Measurements from ENCODE around the gene GJE1.

The GJE1 gene

GRCh38 chr6:142178129-142178528 is 45.4 kb downstream of the GJE1 start:
- TF ChIP-seq, protein P1, sequence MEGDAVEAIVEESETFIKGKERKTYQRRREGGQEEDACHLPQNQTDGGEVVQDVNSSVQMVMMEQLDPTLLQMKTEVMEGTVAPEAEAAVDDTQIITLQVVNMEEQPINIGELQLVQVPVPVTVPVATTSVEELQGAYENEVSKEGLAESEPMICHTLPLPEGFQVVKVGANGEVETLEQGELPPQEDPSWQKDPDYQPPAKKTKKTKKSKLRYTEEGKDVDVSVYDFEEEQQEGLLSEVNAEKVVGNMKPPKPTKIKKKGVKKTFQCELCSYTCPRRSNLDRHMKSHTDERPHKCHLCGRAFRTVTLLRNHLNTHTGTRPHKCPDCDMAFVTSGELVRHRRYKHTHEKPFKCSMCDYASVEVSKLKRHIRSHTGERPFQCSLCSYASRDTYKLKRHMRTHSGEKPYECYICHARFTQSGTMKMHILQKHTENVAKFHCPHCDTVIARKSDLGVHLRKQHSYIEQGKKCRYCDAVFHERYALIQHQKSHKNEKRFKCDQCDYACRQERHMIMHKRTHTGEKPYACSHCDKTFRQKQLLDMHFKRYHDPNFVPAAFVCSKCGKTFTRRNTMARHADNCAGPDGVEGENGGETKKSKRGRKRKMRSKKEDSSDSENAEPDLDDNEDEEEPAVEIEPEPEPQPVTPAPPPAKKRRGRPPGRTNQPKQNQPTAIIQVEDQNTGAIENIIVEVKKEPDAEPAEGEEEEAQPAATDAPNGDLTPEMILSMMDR (IDR thresholded peaks at IDR 0.05; ENCODE audit: insufficient read depth, low read depth, low read length, missing control alignments) = no peak
- no peak for DNase-seq (ENCODE audit: low read depth)
- H3K4me3 ChIP-seq (ENCODE audit: low read depth, low read length) = no peak overlapping the region

DNA sequence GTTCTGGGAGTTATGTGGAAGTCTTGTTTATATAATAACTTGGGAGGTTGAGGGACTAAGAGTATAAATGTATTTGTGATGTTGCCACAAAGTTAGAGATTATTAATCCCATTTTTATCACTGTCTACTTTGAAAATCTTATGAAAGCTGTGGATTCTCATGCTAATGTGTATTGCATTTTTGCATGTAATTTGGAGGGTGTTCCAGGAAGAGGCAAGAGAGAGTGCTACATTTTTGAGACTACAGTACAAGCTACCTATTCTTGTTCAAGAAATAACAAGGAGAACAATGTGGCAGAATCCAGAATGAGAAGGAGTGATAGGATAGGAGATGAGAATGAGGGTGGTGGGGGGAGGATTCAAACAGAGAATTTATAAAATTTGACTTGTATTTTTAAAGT is 49.3 kb downstream of the GJE1 start:
- TF ChIP-seq, protein P1 (IDR thresholded peaks at IDR 0.05; ENCODE audit: insufficient read depth, low read depth, low read length, missing control alignments) = no peak
- DNase-seq (ENCODE audit: low read depth) = no peak
- H3K4me3 ChIP-seq (ENCODE audit: low read depth, low read length) = no peak overlapping the region

GRCh38 chr6:142183351-142183750 is 50.6 kb downstream of the GJE1 start:
- no peak overlapping the region for H3K4me3 ChIP-seq (ENCODE audit: low read depth, low read length)
- no peak for DNase-seq (ENCODE audit: low read depth)
- TF ChIP-seq, protein P1 (IDR thresholded peaks at IDR 0.05; ENCODE audit: insufficient read depth, low read depth, low read length, missing control alignments) = no peak

GRCh38 chr6:142184307-142184706 is 51.6 kb downstream of the GJE1 start:
- no peak for DNase-seq (ENCODE audit: low read depth)
- TF ChIP-seq, protein P1 (IDR thresholded peaks at IDR 0.05; ENCODE audit: insufficient read depth, low read depth, low read length, missing control alignments) = no peak
- H3K4me3 ChIP-seq (ENCODE audit: low read depth, low read length) = no peak overlapping the region
